ENCODE measurements around the gene FGFR2. TPM values are rescaled to one million over a fixed set of nuclear protein-coding genes. Genes with fewer than 3 reads are reported as not detected.

The FGFR2 gene
- total RNA-seq, 2 experiments from 2014 or later, result 0.14 to 0.22 TPM

- TF ChIP-seq CTCF (IDR thresholded peaks at IDR 0.05), result no peak
- CTCF ChIA-PET, result no interaction called here
- no peaks in the 10 kb centered on the region for H3K27me3 Mint-ChIP-seq
- POLR2A ChIA-PET, result no interaction called here
- Histone ChIP-seq H3K9me3 (ENCODE audit: control insufficient read depth in 1 of 2, insufficient read depth in 1 of 2, low read length in 2 of 2) (peaks cover 0 to 15% of the 10 kb centered on the region in 2 experiments), H3K4me3 (ENCODE audit: low read length) (no peak overlapping the region), H3K36me3 (ENCODE audit: insufficient read depth, low read length) (no peaks in the 10 kb centered on the region), H3K4me1 (ENCODE audit: insufficient read depth, low read length) (no peaks in the 10 kb centered on the region), H3K27ac (ENCODE audit: low read depth in 1 of 2, low read length in 2 of 2) (no peak overlapping the region), H3K27me3 (ENCODE audit: control insufficient read depth in 1 of 2, insufficient read depth in 2 of 2, low read length in 2 of 2) (no peaks in the 10 kb centered on the region)
- H3K4me1 Mint-ChIP-seq (ENCODE audit: low read depth), result no peaks in the 10 kb centered on the region
- no peaks in the 10 kb centered on the region for H3K36me3 Mint-ChIP-seq (ENCODE audit: low read depth)
- no peaks in the 10 kb centered on the region for H3K9me3 Mint-ChIP-seq
- no peak overlapping the region for H3K27ac Mint-ChIP-seq
- H3K4me3 Mint-ChIP-seq, result no peak overlapping the region
- DNase-seq (no peak), ATAC-seq (ENCODE audit: poor library complexity) (no peak)
- intact Hi-C loops (cut with DNase I, micrococcal nuclease), result no loop called here
Measured at GRCh38 chr10:121462955-121463354, 135.3 kb downstream of the FGFR2 start.

- Histone ChIP-seq H3K27ac (ENCODE audit: low read depth in 1 of 2, low read length in 2 of 2) (no peak overlapping the region), H3K9me3 (ENCODE audit: control insufficient read depth in 1 of 2, insufficient read depth in 1 of 2, low read length in 2 of 2) (peaks cover 0 to 15% of the 10 kb centered on the region in 2 experiments), H3K4me1 (ENCODE audit: insufficient read depth, low read length) (no peaks in the 10 kb centered on the region), H3K4me3 (ENCODE audit: low read length) (no peak overlapping the region), H3K27me3 (ENCODE audit: control insufficient read depth in 1 of 2, insufficient read depth in 2 of 2, low read length in 2 of 2) (no peaks in the 10 kb centered on the region), H3K36me3 (ENCODE audit: insufficient read depth, low read length) (no peaks in the 10 kb centered on the region)
- DNase-seq (no peak), ATAC-seq (ENCODE audit: poor library complexity) (no peak)
- Mint-ChIP-seq H3K27me3 (no peaks in the 10 kb centered on the region), H3K9me3 (no peaks in the 10 kb centered on the region), H3K4me1 (ENCODE audit: low read depth) (no peaks in the 10 kb centered on the region), H3K4me3 (no peak overlapping the region), H3K36me3 (ENCODE audit: low read depth) (no peaks in the 10 kb centered on the region), H3K27ac (no peak overlapping the region)
- POLR2A ChIA-PET, result no interaction called here
- CTCF ChIA-PET, result no interaction called here
- TF ChIP-seq CTCF (IDR thresholded peaks at IDR 0.05), result no peak
- intact Hi-C loops (cut with DNase I, micrococcal nuclease), result no loop called here
Measured at GRCh38 chr10:121462281-121462680, 136.0 kb downstream of the FGFR2 start.

DNA sequence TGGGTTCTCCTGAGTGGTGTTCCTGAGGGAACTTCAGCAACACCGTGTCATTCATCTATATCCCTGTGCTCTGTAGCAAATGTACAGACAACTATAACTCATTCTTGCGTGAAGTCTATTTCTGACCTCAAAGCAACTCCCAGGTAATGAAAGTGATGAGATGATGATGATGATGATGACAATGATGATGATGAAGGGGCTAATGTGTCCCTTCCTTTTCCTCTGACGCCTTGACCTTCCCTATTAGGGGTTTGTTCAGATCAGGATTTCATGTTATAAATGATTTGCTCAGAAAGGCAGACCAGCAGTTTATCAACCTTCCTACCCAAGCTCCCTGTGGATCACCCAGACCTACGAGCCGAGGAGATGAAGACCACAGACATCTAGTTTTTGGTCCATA lies 136.9 kb downstream of the FGFR2 start:
- no peak for ATAC-seq (ENCODE audit: poor library complexity)

More for the DNA sequence above, 136.9 kb downstream of the FGFR2 start:
- TF ChIP-seq CTCF (IDR thresholded peaks at IDR 0.05), result no peak
- Mint-ChIP-seq H3K4me3 (no peak overlapping the region), H3K27ac (no peak overlapping the region), H3K4me1 (ENCODE audit: low read depth) (no peaks in the 10 kb centered on the region), H3K36me3 (ENCODE audit: low read depth) (no peaks in the 10 kb centered on the region), H3K27me3 (no peaks in the 10 kb centered on the region), H3K9me3 (no peaks in the 10 kb centered on the region)
- Histone ChIP-seq H3K4me1 (ENCODE audit: insufficient read depth, low read length) (no peaks in the 10 kb centered on the region), H3K27me3 (ENCODE audit: control insufficient read depth in 1 of 2, insufficient read depth in 2 of 2, low read length in 2 of 2) (no peaks in the 10 kb centered on the region), H3K4me3 (ENCODE audit: low read length) (no peak overlapping the region), H3K9me3 (ENCODE audit: control insufficient read depth in 1 of 2, insufficient read depth in 1 of 2, low read length in 2 of 2) (peaks cover 0 to 15% of the 10 kb centered on the region in 2 experiments), H3K36me3 (ENCODE audit: insufficient read depth, low read length) (no peaks in the 10 kb centered on the region), H3K27ac (ENCODE audit: low read depth in 1 of 2, low read length in 2 of 2) (no peak overlapping the region)
- intact Hi-C loops (cut with DNase I, micrococcal nuclease), result no loop called here
- ChIA-PET CTCF (no interaction called here), POLR2A (no interaction called here)
- DNase-seq, result no peak

Data from CD4-positive, alpha-beta T cell (primary cell).